SK-N-MC (cell line): ENCODE results near the gene OTX2.

ENCODE experiments used
- EZH2 ChIP-seq: fragments of 200-600 bp; sonication (generic); IDR thresholded peaks from one replicate; pipeline ENCODE4 v1.6.1; 2017; ENCODE audit warnings: antibody characterized with exemption
- FOXP2 ChIP-seq: optimal IDR thresholded peaks from 2 replicates; pipeline ENCODE3; 2011; ENCODE audit warnings: mild to moderate bottlenecking, moderate library complexity; ENCODE audit not compliant: insufficient read depth; ENCODE audit errors: extremely low read length, control extremely low read depth
- POLR2AphosphoS5 ChIP-seq: IDR thresholded peaks from 2 replicates; pipeline ENCODE4 v1.6.1; 2012; ENCODE audit warnings: mild to moderate bottlenecking, low read depth, low read length, borderline replicate concordance

GRCh38 chr14:56805201-56805991, 4.9 kb downstream of the OTX2 start:
- TF ChIP-seq FOXP2 (no peak), EZH2 (no peak), POLR2AphosphoS5 (no peak)
